NCI-H128 (cell line): ENCODE measurements around the gene MALSU1.
A peak's percentile ranks its signal among the peaks of the same experiment; 100 is the strongest.

ENCODE experiments used
- DNase-seq: peaks from one replicate; lab custom pipeline; 2025; ENCODE audit not compliant: unreplicated experiment; lab: John Stamatoyannopoulos, UW

MALSU1 gene

DNA sequence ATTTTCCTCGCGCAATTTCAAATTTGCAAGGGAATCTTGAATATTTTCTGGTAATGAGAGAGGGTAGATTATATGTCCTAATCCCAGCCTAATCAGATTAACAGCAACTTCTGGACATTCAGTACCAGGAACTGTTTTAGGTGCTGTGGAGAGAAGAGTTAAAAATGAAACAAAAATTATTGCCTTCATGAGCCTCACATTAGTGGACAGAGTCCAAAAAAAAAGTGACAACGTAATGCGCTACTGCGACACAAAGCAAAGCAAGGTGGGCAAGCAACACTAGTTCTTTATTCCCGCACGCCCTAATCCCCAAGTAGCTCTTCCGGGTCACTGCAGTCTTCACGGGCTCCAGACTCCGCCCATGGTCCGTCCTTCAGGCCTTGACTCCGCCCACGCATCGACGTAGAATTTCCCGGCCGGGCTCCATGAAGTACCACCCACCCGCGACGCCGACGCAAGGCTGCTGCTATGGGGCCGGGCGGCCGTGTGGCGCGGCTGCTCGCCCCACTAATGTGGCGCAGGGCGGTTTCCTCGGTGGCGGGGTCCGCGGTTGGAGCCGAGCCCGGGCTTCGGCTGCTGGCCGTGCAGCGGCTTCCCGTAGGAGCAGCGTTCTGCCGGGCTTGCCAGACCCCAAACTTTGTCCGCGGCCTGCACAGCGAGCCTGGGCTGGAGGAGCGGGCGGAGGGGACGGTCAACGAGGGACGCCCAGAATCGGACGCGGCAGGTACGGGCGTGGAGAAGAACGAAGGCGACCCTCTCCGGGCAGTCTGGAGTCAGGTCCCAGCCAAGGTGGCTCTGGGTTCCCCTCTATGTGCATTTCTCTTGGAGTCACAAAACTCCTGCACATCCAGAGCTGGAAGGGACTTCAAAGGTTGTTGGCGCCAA, at the start of gene MALSU1:
Gene MALSU1 (plus strand): TSS at position 455 of the 885 bp plus-strand sequence. CDS start 14 bp downstream, at position 469.
- peak; percentile 93 for DNase-seq

- DNase-seq: no peak
Observed at GRCh38 chr7:23249486-23249885, 49.7 kb upstream of the MALSU1 start.

GRCh38 chr7:23254051-23254681, 45.0 kb upstream of the MALSU1 start:
- DNase-seq: no peak

DNA sequence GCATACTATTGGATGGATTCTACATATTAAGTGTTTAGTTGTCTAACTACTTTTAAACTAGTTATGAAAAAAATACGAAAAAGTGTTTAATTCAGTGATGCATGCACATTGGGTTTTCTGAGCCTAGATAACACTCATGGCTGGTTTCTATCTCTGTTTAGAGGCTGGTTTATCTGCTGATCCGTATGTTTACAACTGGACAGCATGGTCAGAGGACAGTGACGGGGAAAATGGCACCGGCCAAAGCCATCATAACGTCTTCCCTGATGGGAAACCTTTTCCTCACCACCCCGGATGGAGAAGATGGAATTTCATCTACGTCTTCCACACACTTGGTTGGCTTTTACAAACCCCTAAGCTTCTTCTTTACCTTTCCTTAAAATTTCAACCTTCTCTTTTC, 42.4 kb upstream of the MALSU1 start:
- no peak for DNase-seq

GRCh38 chr7:23260371-23260770, 38.8 kb upstream of the MALSU1 start:
- DNase-seq: no peak

GRCh38 chr7:23261843-23262452, 37.2 kb upstream of the MALSU1 start:
- DNase-seq: no peak

GRCh38 chr7:23264916-23265458, 34.2 kb upstream of the MALSU1 start:
- DNase-seq: no peak

- DNase-seq: no peak
Observed at GRCh38 chr7:23266918-23267317, 32.2 kb upstream of the MALSU1 start.

DNA sequence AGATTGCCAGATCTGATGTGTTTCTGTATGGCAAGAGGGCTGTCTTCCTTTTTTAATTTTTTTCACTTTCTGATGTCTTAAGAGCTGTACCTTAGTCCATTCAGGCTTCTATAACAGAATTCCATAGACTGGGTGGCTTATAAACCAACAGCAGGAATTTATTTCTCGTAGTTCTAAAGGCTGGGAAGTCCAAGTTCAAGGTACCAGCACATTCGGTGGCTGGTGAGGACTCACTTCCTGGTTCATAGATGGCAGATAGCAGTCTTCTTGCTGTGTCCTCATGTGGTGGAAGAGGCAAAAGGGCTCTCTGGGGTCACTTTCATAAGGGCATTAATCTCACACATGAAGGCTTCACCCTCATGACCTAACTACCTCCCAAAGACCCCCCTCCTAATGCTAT, 31.8 kb upstream of the MALSU1 start:
- DNase-seq: no peak

DNA sequence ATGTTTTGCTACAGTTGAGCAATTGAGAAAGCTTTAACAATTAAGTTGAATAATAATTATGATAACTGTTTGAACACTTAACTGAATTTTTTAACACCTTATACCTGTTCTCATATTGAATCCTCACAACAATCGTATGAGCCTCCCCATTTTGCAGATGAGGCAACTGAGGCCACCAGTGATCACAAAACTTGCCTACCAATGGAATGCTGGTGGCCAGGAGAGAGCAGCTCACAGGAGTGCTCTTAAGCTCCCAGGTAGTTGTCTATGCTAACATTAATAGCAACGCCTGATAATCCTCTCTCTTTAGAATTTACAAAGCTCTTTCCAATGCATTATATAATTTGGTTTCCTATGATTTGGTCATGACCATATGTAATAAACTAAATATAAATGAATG, 31.0 kb upstream of the MALSU1 start:
- DNase-seq: no peak

- DNase-seq: no peak
Observed at GRCh38 chr7:23268746-23269145, 30.4 kb upstream of the MALSU1 start.

DNA sequence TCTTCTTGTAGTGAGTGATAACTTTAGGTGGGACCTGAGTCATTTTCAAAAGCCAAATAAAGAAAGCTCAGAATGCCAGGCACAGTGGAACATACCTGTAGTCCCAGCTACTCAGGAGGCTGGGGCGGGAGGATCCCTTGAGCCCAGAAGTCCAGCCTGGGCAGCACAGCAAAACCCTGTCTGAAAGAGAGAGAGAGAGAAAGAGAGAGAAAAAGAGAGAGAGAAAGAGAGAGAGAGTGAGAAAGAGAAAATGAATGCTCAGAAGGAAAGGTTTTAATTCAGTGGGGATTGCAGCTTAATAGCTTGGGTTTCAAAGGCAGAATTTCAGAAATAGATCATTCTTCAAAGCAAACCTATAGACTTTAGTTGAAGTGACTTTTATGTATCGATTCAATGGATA, 26.9 kb upstream of the MALSU1 start:
- DNase-seq: no peak

DNA sequence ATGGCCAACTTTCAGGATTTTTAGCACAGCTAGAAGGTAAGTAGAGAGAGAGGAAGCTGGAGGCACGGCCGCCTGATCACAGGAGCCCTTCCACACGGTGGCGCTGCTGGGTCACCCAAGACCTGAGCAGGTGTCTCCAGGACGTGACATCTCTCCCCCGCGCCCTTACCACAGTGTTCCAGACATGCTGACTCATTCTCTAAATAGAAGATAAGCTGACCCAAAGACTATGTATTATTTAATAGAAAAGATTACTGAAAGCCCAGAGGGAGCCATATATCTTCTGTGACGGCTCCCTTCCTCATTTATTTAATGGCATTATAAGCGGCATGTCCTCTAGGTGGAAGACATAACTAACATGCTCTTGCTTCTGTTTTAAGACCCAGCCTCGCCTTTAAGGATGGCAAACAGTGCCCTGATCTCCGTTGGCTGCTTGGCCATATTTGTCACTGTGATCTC, 26.0 kb upstream of the MALSU1 start:
- peak; percentile 91 for DNase-seq

GRCh38 chr7:23275912-23276311, 23.2 kb upstream of the MALSU1 start:
- DNase-seq: peak; percentile 51

- no peak for DNase-seq
Observed at GRCh38 chr7:23276376-23276775, 22.8 kb upstream of the MALSU1 start.

- no peak for DNase-seq
Observed at GRCh38 chr7:23276947-23277346, 22.2 kb upstream of the MALSU1 start.

DNA sequence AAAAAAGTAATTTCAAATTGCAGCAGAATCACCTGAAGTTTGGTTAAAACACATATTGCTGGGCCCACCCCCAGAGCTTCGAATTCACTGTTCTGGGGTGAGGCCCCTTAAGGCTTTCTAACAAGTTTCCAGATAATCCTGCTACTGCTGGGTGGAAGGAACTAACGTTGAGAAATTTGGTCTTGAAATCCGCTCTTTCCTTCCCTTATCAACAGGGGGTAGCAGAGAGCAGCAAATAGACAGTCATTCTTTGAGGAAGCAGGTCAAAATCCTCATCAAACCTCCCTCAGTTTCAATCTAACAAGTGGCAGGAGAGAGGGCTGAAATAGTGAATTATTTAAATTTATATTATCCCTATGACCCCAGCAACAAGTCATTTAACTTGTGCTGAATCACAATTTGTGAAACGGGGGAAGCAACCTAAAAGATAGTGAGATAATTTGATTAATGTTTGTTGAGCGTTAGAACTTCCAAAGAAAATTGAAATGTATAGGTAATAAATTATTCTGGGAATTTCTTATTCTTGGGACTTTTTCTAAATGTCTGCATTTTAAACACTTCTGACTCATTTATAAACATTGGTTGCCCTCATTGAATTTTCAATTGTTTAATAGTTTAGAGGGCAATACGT, 21.7 kb upstream of the MALSU1 start:
- DNase-seq: peak; percentile 13

GRCh38 chr7:23279819-23280525, 19.2 kb upstream of the MALSU1 start:
- no peak for DNase-seq

- no peak for DNase-seq
Observed at GRCh38 chr7:23283086-23283485, 16.1 kb upstream of the MALSU1 start.

- DNase-seq: no peak
Observed at GRCh38 chr7:23284871-23285270, 14.3 kb upstream of the MALSU1 start.
